Measurements from ENCODE around the gene LBH. TPM values are rescaled to one million over a fixed set of nuclear protein-coding genes. Genes with fewer than 3 reads are reported as not detected.
A peak's percentile ranks its signal among the peaks of the same experiment; 100 is the strongest.

LBH gene
- total RNA-seq, 2 experiments from 2014 or later, result 127 to 130 TPM

- Mint-ChIP-seq H3K9me3 (no peaks in the 10 kb centered on the region), H3K4me1 (ENCODE audit: low read depth) (peaks cover 34% of the 10 kb centered on the region), H3K27ac (no peak overlapping the region), H3K4me3 (no peak overlapping the region), H3K27me3 (no peaks in the 10 kb centered on the region), H3K36me3 (ENCODE audit: low read depth) (no peaks in the 10 kb centered on the region)
- no peak for TF ChIP-seq CTCF (IDR thresholded peaks at IDR 0.05)
- intact Hi-C loops (cut with micrococcal nuclease), result no loop called here
- ATAC-seq (no peak), DNase-seq (no peak)
- ChIA-PET CTCF (interaction anchor here (1.1 to 2.4 kb wide), 3 partner anchors 8 to 429 kb away, joined by 3 to 7 read pairs (median 4); no protein-coding TSS in a partner anchor), POLR2A (interaction anchor here (1.2 kb wide), 1 partner anchor 48 kb away, joined by 3 read pairs; no protein-coding TSS in a partner anchor)
Observed at GRCh38 chr2:30282721-30283120, 51.4 kb downstream of the LBH start.

GRCh38 chr2:30283931-30284565, 52.7 kb downstream of the LBH start:
- no peak for ATAC-seq

GRCh38 chr2:30285758-30286157, 54.4 kb downstream of the LBH start:
- intact Hi-C loops (cut with micrococcal nuclease), result no loop called here
- no peak overlapping the region for H3K4me3 Mint-ChIP-seq
- CTCF ChIA-PET, result interaction anchor here (2.4 kb wide), 1 partner anchor 426 kb away, joined by 8 read pairs; no protein-coding TSS in a partner anchor

More at GRCh38 chr2:30283931-30284565, 52.7 kb downstream of the LBH start:
- intact Hi-C loops (cut with micrococcal nuclease), result no loop called here
- ChIA-PET CTCF (interaction anchor here (1.0 kb wide), 1 partner anchor 53 kb away, joined by 3 read pairs; no protein-coding TSS in a partner anchor), POLR2A (interaction anchor here (0.7 to 1.2 kb wide), 2 partner anchors 11 to 49 kb away, joined by 3 read pairs; no protein-coding TSS in a partner anchor)
- H3K27me3 Mint-ChIP-seq, result no peaks in the 10 kb centered on the region
- TF ChIP-seq CTCF (IDR thresholded peaks at IDR 0.05), result no peak
- DNase-seq, result no peak
- H3K9me3 Mint-ChIP-seq, result no peaks in the 10 kb centered on the region
- no peak overlapping the region for H3K27ac Mint-ChIP-seq
- peaks cover 34% of the 10 kb centered on the region for H3K4me1 Mint-ChIP-seq (ENCODE audit: low read depth)
- no peak overlapping the region for H3K4me3 Mint-ChIP-seq
- H3K36me3 Mint-ChIP-seq (ENCODE audit: low read depth), result no peaks in the 10 kb centered on the region

GRCh38 chr2:30287190-30287840, 56.0 kb downstream of the LBH start:
- H3K27ac Mint-ChIP-seq, result peak overlapping the region; percentile 75
- H3K4me3 Mint-ChIP-seq, result peak overlapping the region; percentile 1

More at GRCh38 chr2:30285758-30286157, 54.4 kb downstream of the LBH start:
- POLR2A ChIA-PET, result interaction anchor here (1.0 to 2.4 kb wide), 3 partner anchors 10 to 14 kb away, joined by 3 to 9 read pairs (median 5); no protein-coding TSS in a partner anchor
- H3K27ac Mint-ChIP-seq, result no peak overlapping the region
- no peaks in the 10 kb centered on the region for H3K27me3 Mint-ChIP-seq
- TF ChIP-seq CTCF (IDR thresholded peaks at IDR 0.05), result no peak
- H3K9me3 Mint-ChIP-seq, result no peaks in the 10 kb centered on the region
- H3K36me3 Mint-ChIP-seq (ENCODE audit: low read depth), result no peaks in the 10 kb centered on the region
- DNase-seq (no peak), ATAC-seq (no peak)
- H3K4me1 Mint-ChIP-seq (ENCODE audit: low read depth), result peaks cover 36% of the 10 kb centered on the region

More at GRCh38 chr2:30287190-30287840, 56.0 kb downstream of the LBH start:
- intact Hi-C loops (cut with micrococcal nuclease), result no loop called here
- no peak for TF ChIP-seq CTCF (IDR thresholded peaks at IDR 0.05)
- H3K27me3 Mint-ChIP-seq, result no peaks in the 10 kb centered on the region
- DNase-seq (no peak), ATAC-seq (no peak)
- H3K4me1 Mint-ChIP-seq (ENCODE audit: low read depth), result peaks cover 38% of the 10 kb centered on the region
- ChIA-PET CTCF (interaction anchor here (1.1 to 2.4 kb wide), 9 partner anchors 11 to 424 kb away, joined by 3 to 8 read pairs (median 3); no protein-coding TSS in a partner anchor), POLR2A (interaction anchor here (0.9 to 2.4 kb wide), 4 partner anchors 13 to 41 kb away, joined by 3 to 9 read pairs (median 4); no protein-coding TSS in a partner anchor)
- H3K36me3 Mint-ChIP-seq (ENCODE audit: low read depth), result no peaks in the 10 kb centered on the region
- no peaks in the 10 kb centered on the region for H3K9me3 Mint-ChIP-seq
